SK-N-SH treated with all-trans-retinoic acid at 6 μM for 48 hours (cell line): ENCODE measurements around the gene EMC7.

ENCODE experiments used
- ATAC-seq: fragments of 200-7000 bp; cut with Tn5 transposase; 3 replicates; pipeline ENCODE4 v1.9.1; 2020; ENCODE audit warnings: mild to moderate bottlenecking, moderate library complexity
- BACH2 ChIP-seq: fragments of 250-450 bp; sonication (Bioruptor Pico); IDR thresholded peaks from 2 replicates; pipeline ENCODE4 v1.9.0; 2021; ENCODE audit warnings: mild to moderate bottlenecking, borderline replicate concordance
- GLIS3 ChIP-seq: fragments of 250-450 bp; sonication (Bioruptor Pico); IDR thresholded peaks from 2 replicates; pipeline ENCODE4 v1.5.0; 2020; ENCODE audit warnings: mild to moderate bottlenecking, moderate library complexity
- ISL1 ChIP-seq: fragments of 250-450 bp; sonication (Bioruptor Pico); IDR thresholded peaks from 2 replicates; pipeline ENCODE4 v2.1.2; 2022; ENCODE audit warnings: mild to moderate bottlenecking, moderate library complexity
- OSR1 ChIP-seq: fragments of 250-450 bp; sonication (Bioruptor Pico); IDR thresholded peaks from 2 replicates; pipeline ENCODE4 v1.8.0; 2022; ENCODE audit warnings: moderate library complexity, mild to moderate bottlenecking, inconsistent platforms
- PATZ1 ChIP-seq: fragments of 250-450 bp; sonication (Bioruptor Pico); IDR thresholded peaks from 2 replicates; pipeline ENCODE4 v1.8.0; 2020; ENCODE audit warnings: mild to moderate bottlenecking, moderate library complexity, borderline replicate concordance
- PPARA ChIP-seq: fragments of 250-450 bp; sonication (Bioruptor Pico); IDR thresholded peaks from 2 replicates; pipeline ENCODE4 v1.5.0; 2020; ENCODE audit warnings: mild to moderate bottlenecking, borderline replicate concordance
- RARB ChIP-seq: fragments of 250-450 bp; sonication (Bioruptor Pico); IDR thresholded peaks from 2 replicates; pipeline ENCODE4 v1.8.0; 2021; ENCODE audit warnings: mild to moderate bottlenecking, moderate library complexity
- SNAI2 ChIP-seq: fragments of 250-450 bp; sonication (Bioruptor Pico); IDR thresholded peaks from 2 replicates; pipeline ENCODE4 v1.5.0; 2020; ENCODE audit warnings: mild to moderate bottlenecking, moderate library complexity
- TOX ChIP-seq: fragments of 250-450 bp; sonication (Bioruptor Pico); IDR thresholded peaks from 2 replicates; pipeline ENCODE4 v1.8.0; 2021; ENCODE audit warnings: mild to moderate bottlenecking, moderate library complexity, borderline replicate concordance
- ZC3H10 ChIP-seq: fragments of 250-450 bp; sonication (Bioruptor Pico); IDR thresholded peaks from 2 replicates; pipeline ENCODE4 v1.5.1; 2021; ENCODE audit warnings: mild to moderate bottlenecking, moderate library complexity
- ZFP3 ChIP-seq: fragments of 250-450 bp; sonication (Bioruptor Pico); IDR thresholded peaks from 2 replicates; pipeline ENCODE4 v1.5.0; 2020; ENCODE audit warnings: mild to moderate bottlenecking, moderate library complexity
- ZFP30 ChIP-seq: fragments of 450-650 bp; formaldehyde crosslinking; IDR thresholded peaks from 2 replicates; pipeline ENCODE4 v1.5.0; 2022; ENCODE audit warnings: mild to moderate bottlenecking, moderate library complexity
- ZNF565 ChIP-seq: fragments of 450-650 bp; formaldehyde crosslinking; conservative IDR thresholded peaks from 2 replicates; pipeline ENCODE4 v1.5.0; 2020; ENCODE audit warnings: low read depth, mild to moderate bottlenecking, moderate library complexity
- ZNF8 ChIP-seq: fragments of 450-650 bp; formaldehyde crosslinking; IDR thresholded peaks from 2 replicates; pipeline ENCODE4 v1.5.0; 2020; ENCODE audit warnings: mild to moderate bottlenecking, moderate library complexity
- TF ChIP-seq, protein P1 (sequence below): fragments of 250-450 bp; sonication (Bioruptor Pico); IDR thresholded peaks from 2 replicates; pipeline ENCODE4 v1.5.0; 2020; ENCODE audit warnings: mild to moderate bottlenecking, moderate library complexity
- TF ChIP-seq, protein P2 (sequence below): fragments of 250-450 bp; sonication (Bioruptor Pico); IDR thresholded peaks from 2 replicates; pipeline ENCODE4 v1.5.1; 2021; ENCODE audit warnings: mild to moderate bottlenecking, moderate library complexity
- TF ChIP-seq, protein P3 (sequence below): fragments of 250-450 bp; sonication (Bioruptor Pico); IDR thresholded peaks from 2 replicates; pipeline ENCODE4 v1.8.0; 2021; ENCODE audit warnings: low read depth, mild to moderate bottlenecking, moderate library complexity, borderline replicate concordance
- TF ChIP-seq, protein P4 (sequence below): fragments of 250-450 bp; sonication (Bioruptor Pico); IDR thresholded peaks from 2 replicates; pipeline ENCODE4 v1.5.1; 2020; ENCODE audit warnings: low read depth, mild to moderate bottlenecking, moderate library complexity

Gene EMC7

GRCh38 chr15:34102175-34102925 lies 688 bp upstream of the EMC7 start (continued):
- TF ChIP-seq, protein P1, sequence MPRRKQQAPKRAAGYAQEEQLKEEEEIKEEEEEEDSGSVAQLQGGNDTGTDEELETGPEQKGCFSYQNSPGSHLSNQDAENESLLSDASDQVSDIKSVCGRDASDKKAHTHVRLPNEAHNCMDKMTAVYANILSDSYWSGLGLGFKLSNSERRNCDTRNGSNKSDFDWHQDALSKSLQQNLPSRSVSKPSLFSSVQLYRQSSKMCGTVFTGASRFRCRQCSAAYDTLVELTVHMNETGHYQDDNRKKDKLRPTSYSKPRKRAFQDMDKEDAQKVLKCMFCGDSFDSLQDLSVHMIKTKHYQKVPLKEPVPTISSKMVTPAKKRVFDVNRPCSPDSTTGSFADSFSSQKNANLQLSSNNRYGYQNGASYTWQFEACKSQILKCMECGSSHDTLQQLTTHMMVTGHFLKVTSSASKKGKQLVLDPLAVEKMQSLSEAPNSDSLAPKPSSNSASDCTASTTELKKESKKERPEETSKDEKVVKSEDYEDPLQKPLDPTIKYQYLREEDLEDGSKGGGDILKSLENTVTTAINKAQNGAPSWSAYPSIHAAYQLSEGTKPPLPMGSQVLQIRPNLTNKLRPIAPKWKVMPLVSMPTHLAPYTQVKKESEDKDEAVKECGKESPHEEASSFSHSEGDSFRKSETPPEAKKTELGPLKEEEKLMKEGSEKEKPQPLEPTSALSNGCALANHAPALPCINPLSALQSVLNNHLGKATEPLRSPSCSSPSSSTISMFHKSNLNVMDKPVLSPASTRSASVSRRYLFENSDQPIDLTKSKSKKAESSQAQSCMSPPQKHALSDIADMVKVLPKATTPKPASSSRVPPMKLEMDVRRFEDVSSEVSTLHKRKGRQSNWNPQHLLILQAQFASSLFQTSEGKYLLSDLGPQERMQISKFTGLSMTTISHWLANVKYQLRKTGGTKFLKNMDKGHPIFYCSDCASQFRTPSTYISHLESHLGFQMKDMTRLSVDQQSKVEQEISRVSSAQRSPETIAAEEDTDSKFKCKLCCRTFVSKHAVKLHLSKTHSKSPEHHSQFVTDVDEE = no peak

DNA sequence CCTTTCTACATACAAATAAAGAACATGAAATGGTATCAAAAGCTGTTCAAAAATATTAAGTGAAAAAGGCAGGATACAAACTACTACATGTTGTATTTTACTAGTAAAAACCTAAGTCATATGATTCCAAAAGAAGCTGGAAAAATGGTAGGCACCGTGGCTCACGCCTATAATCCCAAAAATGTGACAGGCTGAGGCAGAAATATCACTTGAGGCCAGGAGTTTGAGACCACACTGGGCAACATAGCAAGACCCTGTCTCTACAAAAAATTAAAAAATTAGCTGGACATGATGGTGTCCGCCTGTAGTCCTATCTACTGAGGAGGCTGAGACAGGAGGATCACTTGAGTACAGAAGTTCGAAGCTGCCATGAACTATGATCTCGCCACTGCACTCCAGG lies 1.7 kb downstream of the EMC7 start:
- TF ChIP-seq ZNF565 (CRISPR knock-in tag) (no peak), RARB (CRISPR knock-in tag) (no peak), ZNF8 (no peak)

DNA sequence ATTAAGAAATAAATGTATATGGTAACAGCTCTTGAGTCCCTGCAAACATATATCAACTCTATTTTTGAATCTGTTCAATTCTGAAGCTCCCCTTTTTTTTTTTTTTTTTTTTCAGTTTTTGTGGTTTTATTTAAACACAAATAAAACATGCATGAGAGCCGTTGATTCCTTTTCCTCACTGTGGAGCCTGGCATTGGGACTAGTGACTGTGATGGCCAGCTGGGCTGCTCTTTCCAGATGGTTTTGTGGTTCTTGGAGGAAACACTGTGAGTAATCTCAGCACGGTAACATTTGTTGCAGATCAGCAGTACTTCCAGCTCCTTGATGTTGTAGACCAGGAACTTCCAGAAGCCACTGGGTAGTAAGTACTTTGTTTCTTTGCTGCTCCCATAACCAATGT lies 15.9 kb downstream of the EMC7 start:
- no peak for ATAC-seq

More for the DNA sequence above, 1.7 kb downstream of the EMC7 start:
- ATAC-seq = no peak

DNA sequence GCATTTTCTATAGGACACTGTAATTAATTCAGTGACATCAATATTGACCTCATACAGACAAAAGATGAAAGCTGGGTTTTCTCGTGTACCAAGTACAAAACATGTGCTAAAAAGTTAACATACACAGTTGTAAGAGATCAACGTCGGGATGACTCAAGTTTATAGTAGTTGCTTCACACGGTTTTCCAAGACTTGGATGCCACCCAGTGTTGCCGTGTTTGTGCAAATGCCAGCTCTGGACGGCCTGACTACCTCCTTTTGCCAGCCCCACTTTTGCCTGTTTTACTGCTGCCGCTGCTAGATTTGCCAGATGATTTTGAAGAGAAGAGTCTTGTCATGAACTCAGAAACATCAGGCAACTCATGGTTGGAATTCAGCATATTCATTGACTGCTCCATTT lies 17.6 kb downstream of the EMC7 start:
- no peak for ATAC-seq
- TF ChIP-seq PPARA (CRISPR knock-in tag) (no peak), SNAI2 (no peak), OSR1 (CRISPR knock-in tag) (no peak), RARB (CRISPR knock-in tag) (no peak), ZNF8 (no peak), ISL1 (CRISPR knock-in tag) (no peak), ZC3H10 (CRISPR knock-in tag) (no peak), TOX (no peak), GLIS3 (no peak), BACH2 (no peak)
- TF ChIP-seq, protein P2, sequence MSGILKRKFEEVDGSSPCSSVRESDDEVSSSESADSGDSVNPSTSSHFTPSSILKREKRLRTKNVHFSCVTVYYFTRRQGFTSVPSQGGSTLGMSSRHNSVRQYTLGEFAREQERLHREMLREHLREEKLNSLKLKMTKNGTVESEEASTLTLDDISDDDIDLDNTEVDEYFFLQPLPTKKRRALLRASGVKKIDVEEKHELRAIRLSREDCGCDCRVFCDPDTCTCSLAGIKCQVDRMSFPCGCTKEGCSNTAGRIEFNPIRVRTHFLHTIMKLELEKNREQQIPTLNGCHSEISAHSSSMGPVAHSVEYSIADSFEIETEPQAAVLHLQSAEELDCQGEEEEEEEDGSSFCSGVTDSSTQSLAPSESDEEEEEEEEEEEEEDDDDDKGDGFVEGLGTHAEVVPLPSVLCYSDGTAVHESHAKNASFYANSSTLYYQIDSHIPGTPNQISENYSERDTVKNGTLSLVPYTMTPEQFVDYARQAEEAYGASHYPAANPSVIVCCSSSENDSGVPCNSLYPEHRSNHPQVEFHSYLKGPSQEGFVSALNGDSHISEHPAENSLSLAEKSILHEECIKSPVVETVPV (CRISPR knock-in tag) = no peak
- TF ChIP-seq, protein P3, sequence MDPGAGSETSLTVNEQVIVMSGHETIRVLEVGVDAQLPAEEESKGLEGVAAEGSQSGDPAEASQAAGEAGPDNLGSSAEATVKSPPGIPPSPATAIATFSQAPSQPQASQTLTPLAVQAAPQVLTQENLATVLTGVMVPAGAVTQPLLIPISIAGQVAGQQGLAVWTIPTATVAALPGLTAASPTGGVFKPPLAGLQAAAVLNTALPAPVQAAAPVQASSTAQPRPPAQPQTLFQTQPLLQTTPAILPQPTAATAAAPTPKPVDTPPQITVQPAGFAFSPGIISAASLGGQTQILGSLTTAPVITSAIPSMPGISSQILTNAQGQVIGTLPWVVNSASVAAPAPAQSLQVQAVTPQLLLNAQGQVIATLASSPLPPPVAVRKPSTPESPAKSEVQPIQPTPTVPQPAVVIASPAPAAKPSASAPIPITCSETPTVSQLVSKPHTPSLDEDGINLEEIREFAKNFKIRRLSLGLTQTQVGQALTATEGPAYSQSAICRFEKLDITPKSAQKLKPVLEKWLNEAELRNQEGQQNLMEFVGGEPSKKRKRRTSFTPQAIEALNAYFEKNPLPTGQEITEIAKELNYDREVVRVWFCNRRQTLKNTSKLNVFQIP = no peak

More for the DNA sequence above, 15.9 kb downstream of the EMC7 start:
- TF ChIP-seq PPARA (CRISPR knock-in tag) = no peak
- TF ChIP-seq PATZ1 (CRISPR knock-in tag) = no peak
- TF ChIP-seq SNAI2 = no peak
- TF ChIP-seq, protein P4, sequence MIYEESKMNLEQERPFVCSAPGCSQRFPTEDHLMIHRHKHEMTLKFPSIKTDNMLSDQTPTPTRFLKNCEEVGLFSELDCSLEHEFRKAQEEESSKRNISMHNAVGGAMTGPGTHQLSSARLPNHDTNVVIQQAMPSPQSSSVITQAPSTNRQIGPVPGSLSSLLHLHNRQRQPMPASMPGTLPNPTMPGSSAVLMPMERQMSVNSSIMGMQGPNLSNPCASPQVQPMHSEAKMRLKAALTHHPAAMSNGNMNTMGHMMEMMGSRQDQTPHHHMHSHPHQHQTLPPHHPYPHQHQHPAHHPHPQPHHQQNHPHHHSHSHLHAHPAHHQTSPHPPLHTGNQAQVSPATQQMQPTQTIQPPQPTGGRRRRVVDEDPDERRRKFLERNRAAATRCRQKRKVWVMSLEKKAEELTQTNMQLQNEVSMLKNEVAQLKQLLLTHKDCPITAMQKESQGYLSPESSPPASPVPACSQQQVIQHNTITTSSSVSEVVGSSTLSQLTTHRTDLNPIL (CRISPR knock-in tag) = no peak
- no peak for TF ChIP-seq ISL1 (CRISPR knock-in tag)
- no peak for TF ChIP-seq ZFP3 (CRISPR knock-in tag)
- TF ChIP-seq OSR1 (CRISPR knock-in tag) = no peak
- TF ChIP-seq BACH2 = no peak
- TF ChIP-seq, protein P1 = no peak
- TF ChIP-seq ZFP30 = no peak
